Myometrial cell (primary cell): ENCODE data around the gene PDCD6IP. TPM values are rescaled to one million over a fixed set of nuclear protein-coding genes. Genes with fewer than 3 reads are reported as not detected.

Experiments
- total RNA-seq: library from RNA; depleted of rRNA; stranded (reverse); fragments of >200 nt; gene quantifications from 2 replicates; pipeline ENCODE4 v1.2.3, GENCODE V29; 2015

PDCD6IP gene
- 183 and 263 TPM in 2 replicates for total RNA-seq

GRCh38 chr3:33798418-33799201 is at the start of gene PDCD6IP:
Gene PDCD6IP (plus strand): TSS chr3:33798630. CDS start chr3:33798729, 99 bp downstream.

Other genes with a start within 250 kb of the PDCD6IP start
- gene CLASP2, start 80.4 kb upstream of the PDCD6IP start, total RNA-seq = 36.3 and 50.5 TPM in 2 replicates